Activated CD4-positive, alpha-beta T cell treated with anti-CD3 and anti-CD28 coated beads, Interleukin-2, Interleukin-6, amounts not matched to agents 100 ng/mL and 50 ng/mL, durations not matched to agents 16 hours and 8 hours (primary cell): ENCODE measurements around the gene DNAJC27.

Experiments
- DNase-seq: peaks from one replicate; pipeline ENCODE4 v3.0.0-alpha.2; 2020

The DNAJC27 gene

DNA sequence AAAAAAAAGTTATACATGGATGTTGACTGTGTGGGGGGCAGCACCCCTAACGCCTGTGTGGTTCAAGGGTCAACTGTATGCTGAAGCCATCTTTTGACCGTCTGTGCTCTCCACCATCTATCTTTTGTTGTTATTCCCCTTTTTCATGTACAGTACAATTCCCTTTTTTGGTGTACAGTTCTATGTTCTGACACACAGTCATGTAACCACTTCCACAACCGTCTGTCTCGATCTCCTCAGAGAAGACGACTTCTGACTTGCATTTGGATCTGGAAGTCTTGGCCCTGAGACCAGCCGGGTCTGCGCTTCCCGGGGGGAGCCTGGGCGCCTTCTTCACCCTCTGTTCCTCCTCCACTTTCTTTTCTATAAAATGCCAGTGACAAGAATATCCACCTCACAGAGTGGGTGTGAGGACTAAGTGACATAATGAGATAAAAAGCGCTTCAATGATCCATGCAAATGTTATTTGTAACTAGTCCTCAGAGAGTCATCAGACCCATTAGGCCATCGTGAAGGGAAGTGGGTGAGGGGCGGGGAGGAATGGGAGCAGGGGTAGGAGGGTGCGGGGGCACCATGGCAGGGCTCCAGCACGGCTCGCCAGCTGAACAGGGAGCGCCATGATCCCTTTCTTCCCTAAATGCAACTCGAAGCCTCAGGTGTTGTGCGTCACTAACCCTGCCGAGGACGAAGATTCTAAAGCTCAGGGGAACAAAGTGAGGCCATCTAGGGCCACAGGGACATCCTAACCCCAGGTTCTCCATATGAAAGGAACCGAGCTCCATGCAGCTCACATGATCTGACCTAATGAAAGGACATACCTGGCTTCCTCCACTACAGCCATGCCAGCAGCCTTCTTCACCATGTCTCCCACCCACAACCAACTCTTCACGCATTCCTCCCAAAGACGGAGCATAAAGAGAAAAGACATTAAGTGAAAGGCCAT is 68.3 kb downstream of the DNAJC27 start:
- no peak for DNase-seq

DNA sequence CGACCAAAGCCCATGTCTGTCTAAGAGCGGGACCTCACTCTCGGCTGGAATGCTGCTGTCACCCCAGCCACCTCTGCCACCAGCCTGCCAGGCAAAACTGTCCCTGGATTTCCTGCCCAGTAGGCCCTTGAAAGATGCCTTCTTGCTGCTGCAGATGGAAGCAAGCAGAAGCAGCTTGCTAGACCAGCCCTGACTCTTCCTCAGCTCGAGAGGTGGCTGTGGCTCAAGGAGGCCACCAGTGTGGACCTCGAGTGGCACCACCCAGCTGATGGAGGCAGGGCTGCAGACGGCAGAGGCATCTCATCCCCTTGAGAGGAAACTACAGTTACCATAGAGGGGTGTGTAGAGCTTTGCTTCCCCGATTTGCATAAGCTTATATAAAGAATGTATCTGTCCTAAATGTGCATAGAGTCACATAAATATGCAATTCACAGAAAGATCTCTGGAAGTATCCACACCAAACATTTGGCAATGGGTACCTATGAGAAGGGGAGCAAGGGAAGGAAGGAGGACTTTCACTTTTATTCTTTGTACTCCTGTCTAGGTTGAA is 72.3 kb downstream of the DNAJC27 start:
- no peak for DNase-seq

- no peak for DNase-seq
These were observed 73.3 kb downstream of the DNAJC27 start for GRCh38 chr2:24898122-24899109.

DNA sequence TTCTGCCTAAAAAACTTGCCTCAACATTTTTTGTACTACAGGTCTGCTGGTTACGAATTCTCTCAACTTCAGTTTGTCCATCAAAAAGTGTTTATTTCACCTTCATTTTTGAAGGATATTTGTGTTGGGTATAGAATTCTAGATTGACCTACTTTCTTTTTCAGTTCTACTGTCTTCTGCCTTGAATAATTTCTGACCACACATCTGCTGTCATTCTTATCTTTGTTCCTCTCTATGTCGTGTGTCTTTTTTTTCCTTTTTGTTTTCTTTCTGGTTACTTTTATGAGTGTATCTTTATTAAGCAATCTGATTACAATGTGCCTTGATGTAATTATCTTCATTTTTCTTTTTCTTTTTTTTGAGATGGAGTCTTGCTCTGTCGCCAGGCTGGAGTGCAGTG is 77.0 kb downstream of the DNAJC27 start:
- DNase-seq, result no peak

DNA sequence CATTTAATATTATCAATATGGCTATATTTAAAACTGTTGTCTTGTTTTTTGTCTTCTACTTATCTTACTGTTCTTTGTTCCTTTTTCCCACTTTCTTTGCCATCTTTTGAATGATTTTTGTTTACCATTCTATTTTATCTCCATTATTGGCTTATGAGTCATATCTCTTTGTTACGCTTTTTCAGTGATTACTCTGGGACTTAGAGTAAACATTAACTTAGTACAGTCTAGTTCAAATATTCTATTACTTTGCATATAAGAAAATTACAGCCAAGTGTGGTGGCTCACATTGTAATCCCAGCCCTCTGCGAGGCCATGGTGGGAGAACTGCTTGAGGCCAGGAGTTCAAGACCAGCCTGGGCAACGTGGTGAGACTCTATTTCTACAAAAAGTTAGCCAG is 77.8 kb downstream of the DNAJC27 start:
- DNase-seq, result no peak
